Measurements from ENCODE around the gene PRKAB2. TPM values are rescaled to one million over a fixed set of nuclear protein-coding genes. Genes with fewer than 3 reads are reported as not detected.

PRKAB2 gene
- total RNA-seq, 1 donor from 2014 or later: 23.2 TPM

- H3K27me3 ChIP-seq (ENCODE audit: control insufficient read depth, insufficient read depth, low read length): no peaks in the 10 kb centered on the region
- H3K36me3 ChIP-seq (ENCODE audit: control insufficient read depth, insufficient read depth, low read length): no peaks in the 10 kb centered on the region
- H3K4me3 ChIP-seq (ENCODE audit: low read depth, low read length): no peak overlapping the region
- no peak for DNase-seq (ENCODE audit: low read depth)
- FAIRE-seq: no peak
- no peak for TF ChIP-seq CTCF (IDR thresholded peaks at IDR 0.05; ENCODE audit: insufficient read depth, low read length, severe bottlenecking)
Observed at GRCh38 chr1:147209825-147210821, 37.9 kb upstream of the PRKAB2 start.

- FAIRE-seq (no peak), DNase-seq (ENCODE audit: low read depth) (no peak)
- Histone ChIP-seq H3K4me3 (ENCODE audit: low read depth, low read length) (no peak overlapping the region), H3K36me3 (ENCODE audit: control insufficient read depth, insufficient read depth, low read length) (no peaks in the 10 kb centered on the region), H3K27me3 (ENCODE audit: control insufficient read depth, insufficient read depth, low read length) (no peaks in the 10 kb centered on the region)
- TF ChIP-seq CTCF (IDR thresholded peaks at IDR 0.05; ENCODE audit: insufficient read depth, low read length, severe bottlenecking): no peak
Observed at GRCh38 chr1:147208619-147209018, 36.3 kb upstream of the PRKAB2 start.

- Histone ChIP-seq H3K27me3 (ENCODE audit: control insufficient read depth, insufficient read depth, low read length) (no peaks in the 10 kb centered on the region), H3K4me3 (ENCODE audit: low read depth, low read length) (no peak overlapping the region), H3K36me3 (ENCODE audit: control insufficient read depth, insufficient read depth, low read length) (no peaks in the 10 kb centered on the region)
- FAIRE-seq (no peak), DNase-seq (ENCODE audit: low read depth) (no peak)
- TF ChIP-seq CTCF (IDR thresholded peaks at IDR 0.05; ENCODE audit: insufficient read depth, low read length, severe bottlenecking): no peak
Observed at GRCh38 chr1:147207192-147207591, 34.9 kb upstream of the PRKAB2 start.

- FAIRE-seq: no peak
Observed at GRCh38 chr1:147204080-147204479, 31.8 kb upstream of the PRKAB2 start.

GRCh38 chr1:147202576-147202975 lies 30.3 kb upstream of the PRKAB2 start:
- DNase-seq (ENCODE audit: low read depth): no peak
- H3K4me3 ChIP-seq (ENCODE audit: low read depth, low read length): no peak overlapping the region
- FAIRE-seq: no peak
- no peak for TF ChIP-seq CTCF (IDR thresholded peaks at IDR 0.05; ENCODE audit: insufficient read depth, low read length, severe bottlenecking)
- H3K27me3 ChIP-seq (ENCODE audit: control insufficient read depth, insufficient read depth, low read length): no peaks in the 10 kb centered on the region
- H3K36me3 ChIP-seq (ENCODE audit: control insufficient read depth, insufficient read depth, low read length): no peaks in the 10 kb centered on the region

More at GRCh38 chr1:147204080-147204479, 31.8 kb upstream of the PRKAB2 start:
- Histone ChIP-seq H3K27me3 (ENCODE audit: control insufficient read depth, insufficient read depth, low read length) (no peaks in the 10 kb centered on the region), H3K36me3 (ENCODE audit: control insufficient read depth, insufficient read depth, low read length) (no peaks in the 10 kb centered on the region), H3K4me3 (ENCODE audit: low read depth, low read length) (no peak overlapping the region)
- no peak for TF ChIP-seq CTCF (IDR thresholded peaks at IDR 0.05; ENCODE audit: insufficient read depth, low read length, severe bottlenecking)
- DNase-seq (ENCODE audit: low read depth): no peak
